HUES6 (cell line): ENCODE data around the gene THYN1.

Experiments
- H3K27ac ChIP-seq: 2 replicates; pipeline ENCODE4 v1.7.0; 2013; ENCODE audit warnings: low read depth, mild to moderate bottlenecking, low read length, inconsistent platforms
- H3K27me3 ChIP-seq: 2 replicates; pipeline ENCODE4 v1.6.1; 2013; ENCODE audit warnings: low read length; ENCODE audit not compliant: control insufficient read depth, insufficient read depth
- H3K36me3 ChIP-seq: 2 replicates; pipeline ENCODE4 v1.6.1; 2013; ENCODE audit warnings: low read length; ENCODE audit not compliant: control insufficient read depth, insufficient read depth
- H3K4me1 ChIP-seq: 2 replicates; pipeline ENCODE4 v1.6.1; 2013; ENCODE audit warnings: low read length; ENCODE audit not compliant: control insufficient read depth, insufficient read depth
- H3K4me3 ChIP-seq: 2 replicates; pipeline ENCODE4 v1.5.1; 2013; ENCODE audit warnings: low read depth, low read length
- H3K9ac ChIP-seq: one replicate; pipeline ENCODE4 v1.6.1; 2013; ENCODE audit warnings: mild to moderate bottlenecking, low read length
- H3K9me3 ChIP-seq: 2 replicates; pipeline ENCODE4 v1.6.1; 2013; ENCODE audit warnings: low read depth, low read length; ENCODE audit not compliant: control insufficient read depth, insufficient read depth

The THYN1 gene

GRCh38 chr11:134253188-134253993 is at the start of gene THYN1, which contains the start of gene ACAD8:
Gene THYN1, minus strand, starts transcription at chr11:134253352. Its CDS starts 470 bp downstream, at chr11:134252882.
Gene ACAD8, plus strand, starts transcription at chr11:134253568. Its CDS starts 33 bp downstream, at chr11:134253601.
- peak within 1 kb of the TSS; percentile 78 for H3K9ac ChIP-seq
- H3K4me3 ChIP-seq, result peak within 1 kb of the TSS; percentile 89
- H3K27me3 ChIP-seq, result no peaks in the 10 kb centered on the region
- H3K27ac ChIP-seq, result no peak within 1 kb of the TSS
- H3K9me3 ChIP-seq, result no peaks in the 10 kb centered on the region
- H3K36me3 ChIP-seq, result peaks cover 47% of the 10 kb centered on the region
- peaks cover 12% of the 10 kb centered on the region; the same call in 1 of the 2 replicates for H3K4me1 ChIP-seq

- Histone ChIP-seq H3K4me3 (no peak overlapping the region), H3K27ac (no peak overlapping the region), H3K9me3 (no peaks in the 10 kb centered on the region), H3K4me1 (peaks cover 3% of the 10 kb centered on the region), H3K36me3 (peaks cover 14% of the 10 kb centered on the region), H3K9ac (no peak overlapping the region), H3K27me3 (no peaks in the 10 kb centered on the region)
These were observed 41.5 kb upstream of the THYN1 start for GRCh38 chr11:134294664-134295063.

GRCh38 chr11:134293119-134294113 is 40.3 kb upstream of the THYN1 start:
- no peaks in the 10 kb centered on the region for H3K9me3 ChIP-seq
- peaks cover 14% of the 10 kb centered on the region for H3K4me1 ChIP-seq
- no peak overlapping the region for H3K9ac ChIP-seq
- H3K27me3 ChIP-seq, result no peaks in the 10 kb centered on the region
- peaks cover 12% of the 10 kb centered on the region for H3K36me3 ChIP-seq
- no peak overlapping the region for H3K27ac ChIP-seq
- H3K4me3 ChIP-seq, result no peak overlapping the region

GRCh38 chr11:134292661-134293060 is 39.5 kb upstream of the THYN1 start:
- H3K4me3 ChIP-seq, result no peak overlapping the region

GRCh38 chr11:134291196-134291595 is 38.0 kb upstream of the THYN1 start:
- H3K9me3 ChIP-seq, result no peaks in the 10 kb centered on the region
- no peaks in the 10 kb centered on the region for H3K27me3 ChIP-seq
- no peak overlapping the region for H3K4me3 ChIP-seq
- no peak overlapping the region for H3K27ac ChIP-seq
- H3K9ac ChIP-seq, result no peak overlapping the region
- peaks cover 14% of the 10 kb centered on the region for H3K36me3 ChIP-seq
- H3K4me1 ChIP-seq, result peaks cover 20% of the 10 kb centered on the region

More at GRCh38 chr11:134292661-134293060, 39.5 kb upstream of the THYN1 start:
- Histone ChIP-seq H3K36me3 (peaks cover 12% of the 10 kb centered on the region), H3K9me3 (no peaks in the 10 kb centered on the region), H3K9ac (no peak overlapping the region), H3K4me1 (peaks cover 18% of the 10 kb centered on the region), H3K27ac (no peak overlapping the region), H3K27me3 (no peaks in the 10 kb centered on the region)

- no peaks in the 10 kb centered on the region for H3K27me3 ChIP-seq
- H3K36me3 ChIP-seq, result peaks cover 16% of the 10 kb centered on the region
- peaks cover 20% of the 10 kb centered on the region for H3K4me1 ChIP-seq
- no peak overlapping the region for H3K27ac ChIP-seq
- no peak overlapping the region for H3K9ac ChIP-seq
- H3K9me3 ChIP-seq, result no peaks in the 10 kb centered on the region
- no peak overlapping the region for H3K4me3 ChIP-seq
These were observed 37.5 kb upstream of the THYN1 start for GRCh38 chr11:134290646-134291045.

GRCh38 chr11:134289789-134290188 is 36.6 kb upstream of the THYN1 start:
- Histone ChIP-seq H3K9ac (no peak overlapping the region), H3K4me3 (no peak overlapping the region), H3K9me3 (no peaks in the 10 kb centered on the region), H3K4me1 (peaks cover 20% of the 10 kb centered on the region), H3K27ac (no peak overlapping the region), H3K27me3 (no peaks in the 10 kb centered on the region), H3K36me3 (peaks cover 16% of the 10 kb centered on the region)

- peaks cover 19% of the 10 kb centered on the region for H3K36me3 ChIP-seq
- peaks cover 20% of the 10 kb centered on the region for H3K4me1 ChIP-seq
- no peaks in the 10 kb centered on the region for H3K9me3 ChIP-seq
- no peak overlapping the region for H3K9ac ChIP-seq
- H3K4me3 ChIP-seq, result no peak overlapping the region
- H3K27ac ChIP-seq, result no peak overlapping the region
- H3K27me3 ChIP-seq, result no peaks in the 10 kb centered on the region
These were observed 36.0 kb upstream of the THYN1 start for GRCh38 chr11:134289167-134289566.

GRCh38 chr11:134288486-134288885 is 35.3 kb upstream of the THYN1 start:
- no peaks in the 10 kb centered on the region for H3K9me3 ChIP-seq
- no peaks in the 10 kb centered on the region for H3K27me3 ChIP-seq
- H3K4me1 ChIP-seq, result peaks cover 20% of the 10 kb centered on the region
- peaks cover 22% of the 10 kb centered on the region for H3K36me3 ChIP-seq
- H3K27ac ChIP-seq, result no peak overlapping the region
- no peak overlapping the region for H3K9ac ChIP-seq
- H3K4me3 ChIP-seq, result no peak overlapping the region

GRCh38 chr11:134287561-134287960 is 34.4 kb upstream of the THYN1 start:
- H3K9ac ChIP-seq, result no peak overlapping the region
- H3K4me3 ChIP-seq, result no peak overlapping the region
- no peaks in the 10 kb centered on the region for H3K27me3 ChIP-seq
- peaks cover 17% of the 10 kb centered on the region for H3K36me3 ChIP-seq
- no peak overlapping the region for H3K27ac ChIP-seq
- H3K4me1 ChIP-seq, result peaks cover 20% of the 10 kb centered on the region
- no peaks in the 10 kb centered on the region for H3K9me3 ChIP-seq
